GM19351 (cell line): ENCODE results near the gene PLAAT1.

Source experiments
- ATAC-seq: cut with Tn5 transposase; IDR thresholded peaks from one replicate; pipeline ENCODE4 v1.9.1; 2021; ENCODE audit warnings: mild to moderate bottlenecking, moderate library complexity; ENCODE audit not compliant: unreplicated experiment

The PLAAT1 gene

DNA sequence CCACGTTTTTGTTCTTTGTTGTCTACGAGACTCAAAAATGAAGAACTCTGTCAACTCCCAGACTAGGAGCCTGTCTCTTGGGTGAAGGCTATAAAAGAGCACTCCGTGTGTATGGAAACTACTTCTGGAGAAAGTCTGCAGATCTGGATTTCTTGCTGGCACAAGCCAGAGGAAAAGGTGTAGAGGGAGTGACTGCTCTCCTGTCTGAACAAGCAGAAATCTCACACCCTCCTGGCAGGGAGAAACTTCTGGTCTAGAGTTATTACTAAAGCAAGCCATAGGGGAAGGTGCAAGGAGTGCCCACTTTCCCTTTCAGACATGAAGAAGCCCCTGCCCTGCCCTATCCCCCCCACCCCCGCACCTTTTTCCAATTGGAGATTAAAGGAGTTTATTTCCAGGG is 9.5 kb downstream of the PLAAT1 start:
- ATAC-seq = no peak

DNA sequence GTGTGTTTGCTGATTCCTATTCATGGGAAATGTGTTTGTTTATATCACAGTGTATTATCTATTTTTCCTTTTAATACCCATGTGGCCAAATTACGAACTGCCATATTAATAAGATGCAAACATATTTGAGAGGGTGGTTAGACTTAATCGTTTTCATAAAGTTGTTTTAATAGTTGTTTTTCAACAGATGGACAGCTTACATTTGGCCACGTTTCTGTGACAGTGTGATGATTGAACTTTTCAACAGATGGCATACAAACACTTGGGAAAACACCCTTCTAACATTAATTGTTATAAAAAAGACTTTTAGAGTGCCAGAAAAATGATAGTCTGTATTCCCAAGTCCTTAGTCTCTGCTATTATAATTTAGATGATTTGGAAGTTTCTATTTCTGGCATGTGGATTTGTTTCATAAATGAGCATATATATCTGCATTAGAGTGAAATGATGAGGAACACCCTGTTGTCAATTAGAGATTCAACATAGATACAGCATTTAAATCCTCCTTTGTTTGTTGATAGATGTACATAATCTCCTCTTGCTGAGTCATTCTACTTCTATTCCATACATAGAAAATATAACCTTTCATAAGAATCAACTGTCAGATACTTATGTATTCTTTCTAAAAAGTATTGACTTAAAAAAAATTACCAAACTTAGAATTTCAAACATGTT is 13.1 kb downstream of the PLAAT1 start:
- no peak for ATAC-seq

DNA sequence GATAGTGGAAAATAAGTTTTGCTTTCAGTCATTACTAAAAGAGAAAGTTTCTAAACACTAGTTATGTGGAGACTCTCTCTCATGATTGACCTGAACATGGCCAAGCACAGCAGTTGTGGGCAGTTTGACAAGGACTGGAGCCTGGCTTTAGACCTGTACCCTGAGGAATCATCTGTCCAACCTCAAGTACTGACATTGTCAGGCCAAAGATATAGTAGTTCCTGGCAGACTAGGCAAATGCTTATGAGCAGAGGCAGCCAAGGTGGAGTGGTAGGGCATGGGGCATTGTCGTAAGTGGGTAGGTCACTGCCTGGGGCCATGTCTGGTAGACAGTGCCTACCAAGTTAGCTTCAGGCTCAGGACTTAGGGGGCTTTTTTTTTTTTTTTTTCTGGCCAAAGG is 20.9 kb downstream of the PLAAT1 start:
- ATAC-seq = no peak

GRCh38 chr3:193262707-193263106 is 21.7 kb downstream of the PLAAT1 start:
- no peak for ATAC-seq

DNA sequence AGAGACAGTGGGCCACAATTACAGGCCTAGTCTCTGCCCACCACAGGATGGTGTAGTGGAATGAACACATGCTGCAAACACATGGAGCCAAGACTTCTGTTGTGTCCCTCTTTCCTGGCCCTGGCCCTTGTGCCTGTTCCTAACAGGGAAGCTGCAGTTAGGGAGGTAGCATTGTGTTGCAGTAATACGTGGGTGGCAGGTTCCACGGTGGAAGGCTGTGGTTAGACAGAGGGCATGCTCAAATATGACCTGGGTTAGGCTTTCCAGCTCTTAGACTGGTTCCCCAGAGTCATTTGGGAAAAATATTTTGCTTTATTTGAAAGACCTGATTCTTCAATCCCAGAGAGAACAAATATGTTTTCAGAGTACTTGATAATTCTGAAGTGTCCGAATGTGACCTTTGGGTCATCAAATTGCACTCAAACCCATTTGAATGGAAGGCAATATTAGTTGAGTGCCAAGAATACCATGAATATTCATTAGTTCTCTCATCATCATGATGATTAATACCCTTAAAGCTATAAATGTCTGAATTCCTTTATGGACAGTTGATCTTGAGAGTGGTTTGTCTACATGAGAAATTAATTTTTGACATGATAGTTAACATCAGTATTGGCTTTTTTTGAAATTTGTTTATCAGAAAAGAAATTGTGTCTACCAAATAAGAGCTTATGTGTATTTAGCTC is 28.5 kb downstream of the PLAAT1 start:
- ATAC-seq = no peak

GRCh38 chr3:193270451-193270850 is 29.4 kb downstream of the PLAAT1 start:
- ATAC-seq = no peak

- no peak for ATAC-seq
These were observed 30.2 kb downstream of the PLAAT1 start for GRCh38 chr3:193271101-193271840.

DNA sequence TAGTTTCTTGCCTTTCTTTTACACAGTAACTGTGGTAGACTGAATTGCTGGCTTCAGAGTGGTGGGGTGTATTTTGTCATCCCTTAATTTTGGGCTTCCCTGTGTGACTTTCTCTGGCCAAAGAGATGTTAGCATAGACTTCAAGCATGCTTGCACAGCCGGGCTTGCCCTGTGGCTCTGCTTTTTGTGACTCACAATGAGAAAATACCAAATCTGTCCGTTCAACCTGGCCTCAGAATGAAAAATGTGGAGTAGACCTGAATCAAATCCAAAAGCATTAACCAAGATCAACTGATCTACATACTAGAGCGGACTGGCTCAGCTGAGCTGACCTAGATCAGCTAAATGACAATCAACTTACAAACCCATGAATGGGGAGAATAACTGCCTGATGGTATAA is 51.4 kb downstream of the PLAAT1 start:
- ATAC-seq = no peak

GRCh38 chr3:193295985-193296384 is 55.0 kb downstream of the PLAAT1 start:
- ATAC-seq = no peak

DNA sequence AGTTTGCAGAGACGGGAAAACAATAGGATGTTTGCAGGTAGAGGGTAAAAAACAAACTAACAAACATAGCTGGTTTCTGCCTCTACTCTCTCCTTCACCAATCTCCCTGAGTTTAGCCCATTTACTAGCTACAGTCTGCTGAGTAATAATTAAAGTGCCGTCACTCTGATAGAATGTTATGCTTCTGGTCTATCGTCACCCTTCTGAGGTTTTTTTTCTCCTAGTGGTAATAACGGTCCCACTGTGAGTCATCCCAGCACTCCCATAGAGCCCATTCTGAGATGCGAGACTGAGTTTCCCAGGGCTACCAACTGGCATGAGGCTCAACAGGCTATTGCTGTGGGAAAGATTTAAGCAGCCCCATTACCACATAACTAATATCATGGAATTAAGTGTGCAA is 56.4 kb downstream of the PLAAT1 start:
- ATAC-seq = peak; percentile 81

GRCh38 chr3:193301433-193301832 is 60.4 kb downstream of the PLAAT1 start:
- no peak for ATAC-seq

DNA sequence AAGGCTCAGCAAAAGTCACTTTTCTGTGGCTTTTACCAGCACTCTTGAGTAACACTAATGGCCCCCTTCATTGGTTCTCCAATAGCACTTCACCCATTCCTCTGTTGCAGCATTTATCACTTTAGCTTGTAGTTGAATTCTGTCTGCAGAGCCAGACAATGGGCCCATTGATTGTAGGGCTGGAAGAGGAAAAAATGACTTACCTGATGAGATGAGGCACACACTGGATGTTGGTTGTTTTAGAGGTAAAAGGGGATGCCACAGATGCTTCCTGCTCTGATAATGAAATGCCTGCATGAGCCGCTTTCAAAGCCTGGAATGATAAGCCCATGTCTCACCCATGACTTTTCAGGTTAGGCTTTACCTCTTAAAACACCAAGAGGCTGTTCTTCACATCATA is 64.3 kb downstream of the PLAAT1 start:
- no peak for ATAC-seq

GRCh38 chr3:193310914-193311723 is 70.1 kb downstream of the PLAAT1 start:
- ATAC-seq = no peak

DNA sequence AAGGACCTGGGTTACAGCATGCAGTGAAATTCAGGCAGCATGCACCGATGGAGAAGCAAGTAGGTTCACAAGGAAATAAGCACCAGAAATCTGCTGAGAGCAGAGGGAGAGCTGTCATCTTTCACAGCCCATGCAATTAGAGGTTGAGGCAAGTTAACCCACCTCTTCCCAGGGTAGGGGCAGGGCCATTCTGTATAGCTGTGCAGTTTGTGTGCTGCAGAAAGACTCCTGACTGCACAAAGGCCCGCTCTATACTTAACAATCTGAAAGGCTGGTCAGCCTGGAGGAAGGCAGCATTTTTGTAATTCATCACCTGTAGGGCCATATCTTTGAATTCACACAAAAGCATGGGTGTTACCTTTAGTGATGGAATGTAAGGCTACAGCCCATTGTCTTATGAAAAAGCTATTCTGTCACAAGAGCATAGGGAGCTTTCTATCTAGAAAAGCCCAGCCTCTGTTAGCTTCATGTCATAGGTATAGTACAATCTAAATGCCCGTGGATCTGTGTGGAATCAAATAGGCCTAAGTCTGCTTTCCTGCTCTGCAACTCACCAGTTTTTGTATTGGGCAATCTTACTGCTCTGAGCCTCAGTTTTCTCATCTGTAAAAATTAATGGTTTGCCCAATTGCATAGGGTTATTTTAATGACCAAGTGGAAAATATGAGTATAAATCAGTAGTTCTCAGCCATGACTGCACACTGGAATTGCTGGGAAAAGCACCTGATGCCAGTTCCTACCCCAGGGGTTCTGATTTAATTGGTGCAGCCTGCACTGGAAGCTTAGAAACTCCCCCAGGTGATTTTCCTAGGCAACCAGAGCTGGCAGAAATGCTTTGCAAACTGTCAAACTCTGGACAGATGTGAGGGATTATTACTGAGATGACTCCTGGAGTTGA is 72.3 kb downstream of the PLAAT1 start:
- no peak for ATAC-seq

DNA sequence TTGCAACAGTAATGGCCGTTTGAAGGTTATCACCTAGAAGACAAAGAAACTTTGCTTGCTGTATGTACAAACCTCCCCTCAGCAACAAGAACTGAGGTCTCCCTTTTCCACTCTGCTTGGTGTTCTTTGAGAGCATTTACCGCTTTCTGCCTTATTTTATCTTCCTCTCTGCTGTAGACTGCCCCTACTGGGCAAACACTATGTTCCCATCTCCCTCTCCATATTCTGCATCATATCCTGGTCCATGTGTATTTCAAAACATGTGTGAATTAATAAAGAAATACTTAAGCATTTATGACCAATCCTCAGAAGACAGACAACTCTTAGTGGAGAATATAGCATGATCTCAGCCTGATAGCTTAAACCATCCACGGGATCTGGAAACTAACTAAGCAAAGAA is 73.1 kb downstream of the PLAAT1 start:
- ATAC-seq = no peak

DNA sequence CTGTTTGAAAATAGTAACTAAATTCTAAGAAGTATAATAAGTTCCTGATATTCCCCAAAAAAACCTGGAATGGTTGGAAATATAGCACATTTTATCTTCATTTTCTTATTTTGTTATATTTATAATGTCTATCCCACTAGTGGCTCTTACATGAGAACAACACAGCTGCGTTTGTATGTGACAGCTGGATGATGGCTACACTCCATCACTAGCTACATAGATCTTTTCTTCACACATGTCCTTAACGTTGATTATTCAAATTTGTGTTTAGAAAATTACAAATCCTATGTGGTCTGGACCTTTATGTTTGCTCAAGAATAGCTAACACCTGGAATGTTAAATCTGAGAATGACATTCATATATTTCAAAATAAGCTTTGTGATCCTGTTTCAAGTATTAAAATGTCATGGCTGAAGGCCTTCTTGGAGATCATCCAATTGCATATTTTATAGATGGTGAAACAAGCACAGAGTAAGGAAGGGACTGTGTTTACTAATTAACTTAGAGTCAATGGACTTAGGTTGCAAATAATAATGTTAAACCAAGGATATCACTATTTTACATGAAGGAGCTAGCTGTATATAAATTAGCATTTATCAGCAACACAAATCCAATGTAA is 76.8 kb downstream of the PLAAT1 start:
- ATAC-seq = no peak
